ENCODE results near the gene EYS.
"Not testable (repeated sequence)": the region's sequence is repeated elsewhere in the genome, so short reads cannot be mapped to it uniquely, and the experiment has no call there.

EYS gene

GRCh38 chr6:65501045-65501444, 206.0 kb downstream of the EYS start:
- no peak overlapping the region for H3K4me3 ChIP-seq (ENCODE audit: low read length, poor library complexity, severe bottlenecking)

GRCh38 chr6:65483652-65484051, 223.4 kb downstream of the EYS start:
- not testable (repeated sequence) for H3K9me3 ChIP-seq (ENCODE audit: insufficient read depth, low read depth, low read length); H4K20me1 ChIP-seq (ENCODE audit: insufficient read depth, low read length, poor library complexity, severe bottlenecking); H3K4me3 ChIP-seq (ENCODE audit: low read length, poor library complexity, severe bottlenecking); H3K9me2 ChIP-seq (replicated peaks; ENCODE audit: low read depth, low read length); H3K79me2 ChIP-seq (ENCODE audit: insufficient read depth, low read length); H3K4me2 ChIP-seq (ENCODE audit: low read depth, low read length, poor library complexity, severe bottlenecking); H3K27me3 ChIP-seq (ENCODE audit: insufficient read depth, low read length, poor library complexity, severe bottlenecking); H3K36me3 ChIP-seq (ENCODE audit: insufficient read depth, low read length); H3K9ac ChIP-seq (ENCODE audit: low read depth, low read length, poor library complexity, severe bottlenecking); H3K4me1 ChIP-seq (ENCODE audit: insufficient read depth, low read length, poor library complexity, severe bottlenecking); H2AFZ ChIP-seq (ENCODE audit: low read length); H3F3A ChIP-seq (ENCODE audit: low read depth)

More at GRCh38 chr6:65501045-65501444, 206.0 kb downstream of the EYS start:
- no peak overlapping the region for H3K4me2 ChIP-seq (ENCODE audit: low read depth, low read length, poor library complexity, severe bottlenecking)
- TF ChIP-seq CTCF (conservative IDR thresholded peaks at IDR 0.05; ENCODE audit: low read length) (no peak), EZH2phosphoT487 (IDR thresholded peaks at IDR 0.05; ENCODE audit: borderline replicate concordance) (no peak)
- H2AFZ ChIP-seq (ENCODE audit: low read length) = no peak overlapping the region
- no peaks in the 10 kb centered on the region for H3K27me3 ChIP-seq (ENCODE audit: insufficient read depth, low read length, poor library complexity, severe bottlenecking)
- no peaks in the 10 kb centered on the region for H3K9me3 ChIP-seq (ENCODE audit: insufficient read depth, low read depth, low read length)
- H3K4me1 ChIP-seq (ENCODE audit: insufficient read depth, low read length, poor library complexity, severe bottlenecking) = no peaks in the 10 kb centered on the region
- H3K36me3 ChIP-seq (ENCODE audit: insufficient read depth, low read length) = no peaks in the 10 kb centered on the region
- no peaks in the 10 kb centered on the region for H3K79me2 ChIP-seq (ENCODE audit: insufficient read depth, low read length)
- no peaks in the 10 kb centered on the region for H3F3A ChIP-seq (ENCODE audit: low read depth)
- H3K9ac ChIP-seq (ENCODE audit: low read depth, low read length, poor library complexity, severe bottlenecking) = no peak overlapping the region
- H3K9me2 ChIP-seq (replicated peaks; ENCODE audit: low read depth, low read length) = no peaks in the 10 kb centered on the region
- no peaks in the 10 kb centered on the region for H4K20me1 ChIP-seq (ENCODE audit: insufficient read depth, low read length, poor library complexity, severe bottlenecking)

GRCh38 chr6:65469650-65470049, 237.4 kb downstream of the EYS start:
- Histone ChIP-seq H3K4me2 (ENCODE audit: low read depth, low read length, poor library complexity, severe bottlenecking) (no peak overlapping the region), H3K36me3 (ENCODE audit: insufficient read depth, low read length) (no peaks in the 10 kb centered on the region), H3K79me2 (ENCODE audit: insufficient read depth, low read length) (no peaks in the 10 kb centered on the region), H3K9ac (ENCODE audit: low read depth, low read length, poor library complexity, severe bottlenecking) (no peak overlapping the region), H3F3A (ENCODE audit: low read depth) (no peaks in the 10 kb centered on the region), H2AFZ (ENCODE audit: low read length) (no peak overlapping the region), H3K9me2 (replicated peaks; ENCODE audit: low read depth, low read length) (no peaks in the 10 kb centered on the region), H3K4me3 (ENCODE audit: low read length, poor library complexity, severe bottlenecking) (no peak overlapping the region), H3K9me3 (ENCODE audit: insufficient read depth, low read depth, low read length) (no peaks in the 10 kb centered on the region), H3K4me1 (ENCODE audit: insufficient read depth, low read length, poor library complexity, severe bottlenecking) (no peaks in the 10 kb centered on the region), H4K20me1 (ENCODE audit: insufficient read depth, low read length, poor library complexity, severe bottlenecking) (no peaks in the 10 kb centered on the region), H3K27me3 (ENCODE audit: insufficient read depth, low read length, poor library complexity, severe bottlenecking) (no peaks in the 10 kb centered on the region)
- TF ChIP-seq CTCF (conservative IDR thresholded peaks at IDR 0.05; ENCODE audit: low read length) (no peak), EZH2phosphoT487 (IDR thresholded peaks at IDR 0.05; ENCODE audit: borderline replicate concordance) (no peak)

GRCh38 chr6:65468307-65468706, 238.7 kb downstream of the EYS start:
- no peaks in the 10 kb centered on the region for H3K9me3 ChIP-seq (ENCODE audit: insufficient read depth, low read depth, low read length)
- TF ChIP-seq CTCF (conservative IDR thresholded peaks at IDR 0.05; ENCODE audit: low read length) (no peak), EZH2phosphoT487 (IDR thresholded peaks at IDR 0.05; ENCODE audit: borderline replicate concordance) (no peak)
- H3K4me2 ChIP-seq (ENCODE audit: low read depth, low read length, poor library complexity, severe bottlenecking) = no peak overlapping the region
- no peaks in the 10 kb centered on the region for H3K9me2 ChIP-seq (replicated peaks; ENCODE audit: low read depth, low read length)
- H4K20me1 ChIP-seq (ENCODE audit: insufficient read depth, low read length, poor library complexity, severe bottlenecking) = no peaks in the 10 kb centered on the region
- H3K79me2 ChIP-seq (ENCODE audit: insufficient read depth, low read length) = no peaks in the 10 kb centered on the region
- no peaks in the 10 kb centered on the region for H3K27me3 ChIP-seq (ENCODE audit: insufficient read depth, low read length, poor library complexity, severe bottlenecking)
- H2AFZ ChIP-seq (ENCODE audit: low read length) = no peak overlapping the region
- H3K9ac ChIP-seq (ENCODE audit: low read depth, low read length, poor library complexity, severe bottlenecking) = no peak overlapping the region
- H3K4me1 ChIP-seq (ENCODE audit: insufficient read depth, low read length, poor library complexity, severe bottlenecking) = no peaks in the 10 kb centered on the region
- no peaks in the 10 kb centered on the region for H3F3A ChIP-seq (ENCODE audit: low read depth)
- H3K36me3 ChIP-seq (ENCODE audit: insufficient read depth, low read length) = no peaks in the 10 kb centered on the region
- no peak overlapping the region for H3K4me3 ChIP-seq (ENCODE audit: low read length, poor library complexity, severe bottlenecking)

Data from Loucy (cell line).